CD4-positive, alpha-beta T cell (primary cell): ENCODE data around the gene ID3. TPM values are rescaled to one million over a fixed set of nuclear protein-coding genes. Genes with fewer than 3 reads are reported as not detected.

Experiments used
- ATAC-seq: fragments of 200-7000 bp; cut with Tn5 transposase; one replicate; pipeline ENCODE4 v1.10.0; 2022; ENCODE audit warnings: mild to moderate bottlenecking; ENCODE audit not compliant: poor library complexity
- CTCF ChIA-PET: fragments of 350-600 bp; sonication (Branson Sonifier 250); formaldehyde crosslinking; loops from one replicate; lab custom pipeline; 2021; ENCODE audit warnings: antibody characterized with exemption, inconsistent platforms; lab: Charles Lee
- POLR2A ChIA-PET: fragments of 350-600 bp; sonication (Branson Sonifier 250); formaldehyde crosslinking; loops from one replicate; lab custom pipeline; 2021; ENCODE audit warnings: antibody characterized with exemption, inconsistent platforms; lab: Charles Lee
- DNase-seq, 14 experiments: peaks; one replicate each; pipeline ENCODE4 v3.0.0-alpha.2; 2013 to 2020; ENCODE audit warnings: mixed read lengths in 2 of 14
- H3K27ac ChIP-seq, 2 donors: one replicate each; pipeline versions ENCODE4 v1.5.1 to v1.7.0; 2013; ENCODE audit warnings: low read length in 2 of 2, low read depth in 1 of 2, mild to moderate bottlenecking in 1 of 2
- H3K27me3 ChIP-seq, 2 experiments: 1 replicate in 1 of 2; 2 replicates in 1 of 2; pipeline versions ENCODE4 v1.6.1 to v1.7.0; 2013; ENCODE audit warnings: low read length in 2 of 2, control low read depth in 1 of 2, mild to moderate bottlenecking in 1 of 2, moderate library complexity in 1 of 2; ENCODE audit not compliant: insufficient read depth in 2 of 2, control insufficient read depth in 1 of 2
- H3K36me3 ChIP-seq: one replicate; pipeline ENCODE4 v1.6.1; 2013; ENCODE audit warnings: low read length, control low read depth; ENCODE audit not compliant: insufficient read depth
- H3K4me1 ChIP-seq: one replicate; pipeline ENCODE4 v1.6.1; 2013; ENCODE audit warnings: low read length, control low read depth; ENCODE audit not compliant: insufficient read depth
- H3K4me3 ChIP-seq: one replicate; pipeline ENCODE4 v1.5.1; 2013; ENCODE audit warnings: mild to moderate bottlenecking, low read length, moderate library complexity
- H3K9me3 ChIP-seq, 2 experiments: 1 replicate in 1 of 2; 2 replicates in 1 of 2; pipeline versions ENCODE4 v1.6.1 to v1.7.0; 2013; ENCODE audit warnings: low read length in 2 of 2, mild to moderate bottlenecking in 2 of 2, control low read depth in 1 of 2, moderate library complexity in 1 of 2; ENCODE audit not compliant: control insufficient read depth in 1 of 2, insufficient read depth in 1 of 2
- H3K27ac Mint-ChIP-seq: one replicate; pipeline ENCODE4 v1.8.0; 2020; ENCODE audit warnings: mixed read lengths
- H3K27me3 Mint-ChIP-seq: one replicate; pipeline ENCODE4 v1.8.0; 2021; ENCODE audit warnings: mixed read lengths
- H3K36me3 Mint-ChIP-seq: one replicate; pipeline ENCODE4 v1.8.0; 2021; ENCODE audit warnings: low read depth, mixed read lengths
- H3K4me1 Mint-ChIP-seq: one replicate; pipeline ENCODE4 v1.8.0; 2021; ENCODE audit warnings: low read depth, mixed read lengths
- H3K4me3 Mint-ChIP-seq: one replicate; pipeline ENCODE4 v1.8.0; 2020; ENCODE audit warnings: mild to moderate bottlenecking, mixed read lengths
- H3K9me3 Mint-ChIP-seq: one replicate; pipeline ENCODE4 v1.8.0; 2020; ENCODE audit warnings: mixed read lengths
- intact Hi-C, 2 experiments: fragments of 100-400 bp; cut with DNase I in 1 of 2; cut with micrococcal nuclease in 1 of 2; formaldehyde crosslinking; loops; one replicate each; pipeline versions ENCODE4 v1.15.1 to v1.9.0; 2023 to 2025; cut with DNase I, micrococcal nuclease
- total RNA-seq, 174 experiments: library from RNA in 2 of 174; stranded (reverse) in 2 of 174; gene quantifications; one replicate each; pipeline ENCODE4 v1.2.3 and lab custom pipeline; 2021 to 2026
- TF ChIP-seq, protein P1 (sequence below): fragments of 200-600 bp; IDR thresholded peaks from one replicate; pipeline ENCODE4 v1.8.0; 2022; ENCODE audit warnings: antibody characterized with exemption, mild to moderate bottlenecking

ID3 gene
- total RNA-seq, 2 experiments from 2014 or later = 89.8 to 90.4 TPM

DNA sequence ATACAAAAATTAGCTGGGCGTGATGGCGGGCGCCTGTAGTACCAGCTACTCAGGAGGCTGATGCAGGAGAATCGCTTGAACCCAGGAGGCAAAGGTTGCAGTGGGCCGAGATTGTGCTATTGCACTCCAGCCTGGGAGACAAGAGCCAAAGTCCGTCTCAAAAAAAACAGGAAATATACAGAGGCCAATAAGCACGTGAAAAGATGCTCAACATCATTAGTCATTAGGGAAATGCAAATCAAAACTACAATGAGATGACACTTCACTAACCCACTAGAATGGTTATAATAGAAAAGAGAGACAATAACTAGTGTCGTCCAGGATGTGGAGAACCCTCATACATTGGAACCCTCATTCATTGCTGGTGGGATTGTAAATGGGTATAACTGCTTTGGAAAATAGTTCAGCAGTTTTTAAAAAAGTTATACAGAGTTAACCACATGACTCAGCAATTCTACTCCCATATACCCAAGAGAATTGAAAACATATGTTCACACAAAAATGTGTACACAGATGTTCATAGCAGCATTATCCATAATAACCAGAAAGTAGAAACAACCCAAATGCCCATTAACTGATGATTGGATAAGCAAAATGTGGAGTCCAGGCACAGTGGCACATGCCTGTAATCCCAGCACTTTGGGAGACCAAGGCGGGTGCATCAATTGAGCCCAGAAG lies 21.9 kb downstream of the ID3 start:
- H3K27ac Mint-ChIP-seq = no peak overlapping the region
- no peak overlapping the region for H3K4me3 Mint-ChIP-seq
- ATAC-seq (no peak), DNase-seq (no peak)
- no peaks in the 10 kb centered on the region for H3K9me3 Mint-ChIP-seq
- peaks cover 27% of the 10 kb centered on the region for H3K4me1 Mint-ChIP-seq
- TF ChIP-seq, protein P1, sequence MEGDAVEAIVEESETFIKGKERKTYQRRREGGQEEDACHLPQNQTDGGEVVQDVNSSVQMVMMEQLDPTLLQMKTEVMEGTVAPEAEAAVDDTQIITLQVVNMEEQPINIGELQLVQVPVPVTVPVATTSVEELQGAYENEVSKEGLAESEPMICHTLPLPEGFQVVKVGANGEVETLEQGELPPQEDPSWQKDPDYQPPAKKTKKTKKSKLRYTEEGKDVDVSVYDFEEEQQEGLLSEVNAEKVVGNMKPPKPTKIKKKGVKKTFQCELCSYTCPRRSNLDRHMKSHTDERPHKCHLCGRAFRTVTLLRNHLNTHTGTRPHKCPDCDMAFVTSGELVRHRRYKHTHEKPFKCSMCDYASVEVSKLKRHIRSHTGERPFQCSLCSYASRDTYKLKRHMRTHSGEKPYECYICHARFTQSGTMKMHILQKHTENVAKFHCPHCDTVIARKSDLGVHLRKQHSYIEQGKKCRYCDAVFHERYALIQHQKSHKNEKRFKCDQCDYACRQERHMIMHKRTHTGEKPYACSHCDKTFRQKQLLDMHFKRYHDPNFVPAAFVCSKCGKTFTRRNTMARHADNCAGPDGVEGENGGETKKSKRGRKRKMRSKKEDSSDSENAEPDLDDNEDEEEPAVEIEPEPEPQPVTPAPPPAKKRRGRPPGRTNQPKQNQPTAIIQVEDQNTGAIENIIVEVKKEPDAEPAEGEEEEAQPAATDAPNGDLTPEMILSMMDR = no peak
- H3K27ac ChIP-seq = no peak overlapping the region
- POLR2A ChIA-PET = interaction anchor here (0.7 to 3.3 kb wide), 2 partner anchors 40 to 42 kb away, joined by 3 to 8 read pairs; no protein-coding TSS in a partner anchor
- no peaks in the 10 kb centered on the region for H3K9me3 ChIP-seq
- CTCF ChIA-PET = interaction anchor here (1.0 to 9.6 kb wide), 2 partner anchors 17 to 39 kb away, joined by 3 to 236 read pairs; no protein-coding TSS in a partner anchor
- no peaks in the 10 kb centered on the region for H3K27me3 Mint-ChIP-seq
- no peaks in the 10 kb centered on the region for H3K36me3 Mint-ChIP-seq
- H3K4me3 ChIP-seq = no peak overlapping the region
- peaks cover 30% of the 10 kb centered on the region for H3K4me1 ChIP-seq
- H3K36me3 ChIP-seq = no peaks in the 10 kb centered on the region
- intact Hi-C loops = loop anchor here (5.0 to 10.0 kb wide), 2 partner anchors 173 to 205 kb away; partner anchors contain the start of genes ELOA (in 1 of the 2) and ZNF436 (in 1 of the 2)
- no peaks in the 10 kb centered on the region for H3K27me3 ChIP-seq

- ATAC-seq = no peak
- H3K4me1 ChIP-seq = peaks cover 53% of the 10 kb centered on the region
- H3K9me3 ChIP-seq = no peaks in the 10 kb centered on the region
- H3K27ac ChIP-seq = peak overlapping the region in 1 of 2 donors; percentile 55
- peak in 3 of 14 experiments; percentile 57 to 64 (median 59) for DNase-seq
- POLR2A ChIA-PET = no interaction called here
- TF ChIP-seq, protein P1 = no peak
- CTCF ChIA-PET = interaction anchor here (1.2 to 9.6 kb wide), 4 partner anchors 35 to 104 kb away, joined by 3 to 236 read pairs (median 6); no protein-coding TSS in a partner anchor
- Mint-ChIP-seq H3K27me3 (no peaks in the 10 kb centered on the region), H3K36me3 (no peaks in the 10 kb centered on the region), H3K4me3 (peak overlapping the region; percentile 77), H3K27ac (peak overlapping the region; percentile 77), H3K9me3 (no peaks in the 10 kb centered on the region), H3K4me1 (peaks cover 55% of the 10 kb centered on the region)
- no peaks in the 10 kb centered on the region for H3K36me3 ChIP-seq
- no peak overlapping the region for H3K4me3 ChIP-seq
- H3K27me3 ChIP-seq = no peaks in the 10 kb centered on the region
- intact Hi-C loops = loop anchor here (5.0 to 10.0 kb wide), 2 partner anchors 111 to 169 kb away; partner anchors contain the start of genes TCEA3 (in 1 of the 2) and ZNF436 (in 1 of the 2)
These were observed 25.9 kb downstream of the ID3 start for GRCh38 chr1:23533246-23534023.

DNA sequence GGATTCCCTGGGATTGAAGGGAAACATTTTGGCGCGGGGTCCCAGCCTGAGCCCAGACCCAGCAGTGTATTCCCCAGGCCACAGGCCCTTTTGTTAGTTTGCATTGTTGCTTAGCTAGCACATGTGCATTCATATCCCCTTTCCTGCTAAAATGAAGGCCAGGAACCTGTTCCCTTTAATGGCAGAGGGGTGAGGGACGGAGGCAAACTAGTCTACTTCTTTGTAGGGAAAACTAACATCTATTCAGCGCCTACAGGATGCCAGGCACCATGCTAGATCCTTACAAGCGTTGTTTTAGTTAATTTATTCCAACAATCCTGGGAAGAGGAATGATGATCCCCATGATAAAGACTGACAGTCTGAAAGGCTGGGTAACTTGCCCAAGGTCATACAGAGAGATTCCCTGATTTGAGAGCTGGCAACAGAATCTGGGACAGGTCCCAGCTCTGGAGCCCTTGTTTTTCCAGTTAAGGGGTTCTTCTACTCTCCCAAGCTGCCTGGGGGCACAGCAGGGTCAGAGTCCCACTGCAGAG lies 27.7 kb downstream of the ID3 start:
- H3K36me3 Mint-ChIP-seq = no peaks in the 10 kb centered on the region
- ChIA-PET POLR2A (interaction anchor here (0.6 to 2.0 kb wide), 8 partner anchors 23 to 187 kb away, joined by 3 to 10 read pairs (median 4); partner anchors contain the start of genes HNRNPR and RPL11), CTCF (interaction anchor here (0.7 to 5.4 kb wide), 7 partner anchors 8 to 106 kb away, joined by 3 to 63 read pairs (median 10); no protein-coding TSS in a partner anchor)
- H3K9me3 ChIP-seq = no peaks in the 10 kb centered on the region
- H3K4me1 Mint-ChIP-seq = peaks cover 73% of the 10 kb centered on the region
- TF ChIP-seq, protein P1 = no peak
- no peaks in the 10 kb centered on the region for H3K27me3 ChIP-seq
- peak overlapping the region; percentile 91 for H3K4me3 Mint-ChIP-seq
- H3K4me1 ChIP-seq = peaks cover 71% of the 10 kb centered on the region
- no peaks in the 10 kb centered on the region for H3K27me3 Mint-ChIP-seq
- intact Hi-C loops = loop anchor here (2.0 to 10.0 kb wide), 3 partner anchors 109 to 167 kb away; partner anchors contain the start of genes ZNF436 (in 2 of the 2) and TCEA3 (in 1 of the 2)
- H3K9me3 Mint-ChIP-seq = no peaks in the 10 kb centered on the region
- peak overlapping the region; percentile 84 for H3K27ac Mint-ChIP-seq
- DNase-seq (no peak), ATAC-seq (no peak)
- peak overlapping the region; percentile 44 for H3K4me3 ChIP-seq
- no peaks in the 10 kb centered on the region for H3K36me3 ChIP-seq
- H3K27ac ChIP-seq = no peak overlapping the region
